Left ventricle myocardium inferior (tissue), 1 donor: Measurements from ENCODE around the gene HSPB6. TPM values are rescaled to one million over a fixed set of nuclear protein-coding genes. Genes with fewer than 3 reads are reported as not detected.
"Not testable (repeated sequence)": the region's sequence is repeated elsewhere in the genome, so short reads cannot be mapped to it uniquely, and the experiment has no call there.

Experiments
- DNase-seq: peaks from one replicate; pipeline ENCODE4 v3.0.0-alpha.2; 2020
- H3K27ac ChIP-seq: fragments of 200-600 bp; replicated peaks from 2 replicates; pipeline ENCODE4 v1.8.0; 2021
- H3K27me3 ChIP-seq: fragments of 200-600 bp; 2 replicates; pipeline ENCODE4 v1.8.0; 2021; ENCODE audit warnings: low read depth
- H3K36me3 ChIP-seq: fragments of 200-600 bp; 2 replicates; pipeline ENCODE4 v1.8.0; 2021
- H3K4me1 ChIP-seq: fragments of 200-600 bp; 2 replicates; pipeline ENCODE4 v1.8.0; 2021
- H3K4me3 ChIP-seq: fragments of 200-600 bp; 2 replicates; pipeline ENCODE4 v1.8.0; 2021; ENCODE audit warnings: mild to moderate bottlenecking, moderate library complexity
- H3K9me3 ChIP-seq: fragments of 200-600 bp; replicated peaks from 2 replicates; pipeline ENCODE4 v1.8.0; 2021
- CTCF ChIP-seq: fragments of 200-600 bp; IDR thresholded peaks from 2 replicates; pipeline ENCODE4 v1.8.0; 2021; ENCODE audit warnings: antibody characterized with exemption, mild to moderate bottlenecking, borderline replicate concordance
- intact Hi-C: fragments of 100-400 bp; cut with micrococcal nuclease; formaldehyde crosslinking; loops from one replicate; pipeline ENCODE4 v1.11.0; 2022
- total RNA-seq: library from RNA; stranded (reverse); fragmentation: NEBNext Ultra II Directional; extraction: Animal tissue kit (Norgen Biotek cat#: 25700); gene quantifications from one replicate; pipeline ENCODE4 v1.2.1, GENCODE V29; 2021
- donor health status: DM: no; HTN: yes; CAD: no; lungs with severe emphysema.

The HSPB6 gene
- total RNA-seq, 1 donor from 2014 or later = 899 TPM

GRCh38 chr19:35775046-35775297 lies 18.1 kb upstream of the HSPB6 start:
- Histone ChIP-seq H3K36me3 (peaks cover 1% of the 10 kb centered on the region), H3K27me3 (no peaks in the 10 kb centered on the region), H3K4me1 (peaks cover 21% of the 10 kb centered on the region), H3K27ac (no peak overlapping the region), H3K4me3 (peak overlapping the region; percentile 94), H3K9me3 (no peaks in the 10 kb centered on the region)
- DNase-seq = no peak
- TF ChIP-seq CTCF = no peak
- intact Hi-C loops = no loop called here

- intact Hi-C loops = no loop called here
- DNase-seq = no peak
- peak overlapping the region; percentile 94 for H3K4me3 ChIP-seq
- TF ChIP-seq CTCF = no peak
- no peaks in the 10 kb centered on the region for H3K27me3 ChIP-seq
- no peak overlapping the region for H3K27ac ChIP-seq
- H3K4me1 ChIP-seq = peaks cover 21% of the 10 kb centered on the region
- no peaks in the 10 kb centered on the region for H3K9me3 ChIP-seq
- H3K36me3 ChIP-seq = no peaks in the 10 kb centered on the region
Measured at GRCh38 chr19:35774274-35775045, 17.6 kb upstream of the HSPB6 start.

GRCh38 chr19:35773020-35773806 lies 16.4 kb upstream of the HSPB6 start:
- intact Hi-C loops = no loop called here
- peaks cover 23% of the 10 kb centered on the region for H3K4me1 ChIP-seq
- no peaks in the 10 kb centered on the region for H3K27me3 ChIP-seq
- no peaks in the 10 kb centered on the region for H3K36me3 ChIP-seq
- H3K4me3 ChIP-seq = no peak overlapping the region
- no peak for TF ChIP-seq CTCF
- no peaks in the 10 kb centered on the region for H3K9me3 ChIP-seq
- no peak overlapping the region for H3K27ac ChIP-seq
- no peak for DNase-seq

GRCh38 chr19:35772362-35772761 lies 15.5 kb upstream of the HSPB6 start:
- intact Hi-C loops, H3K27ac ChIP-seq, H3K27me3 ChIP-seq, DNase-seq, H3K9me3 ChIP-seq, H3K36me3 ChIP-seq, H3K4me3 ChIP-seq: not testable (repeated sequence)
- H3K4me1 ChIP-seq = peaks cover 30% of the 10 kb centered on the region

- intact Hi-C loops = no loop called here
- Histone ChIP-seq H3K27ac (no peak overlapping the region), H3K27me3 (no peaks in the 10 kb centered on the region), H3K4me3 (peak overlapping the region; percentile 17), H3K9me3 (no peaks in the 10 kb centered on the region), H3K36me3 (peaks cover 25% of the 10 kb centered on the region), H3K4me1 (peaks cover 9% of the 10 kb centered on the region)
- TF ChIP-seq CTCF = no peak
- no peak for DNase-seq
Measured at GRCh38 chr19:35768082-35768421, 11.2 kb upstream of the HSPB6 start.

GRCh38 chr19:35767288-35768081 lies 10.7 kb upstream of the HSPB6 start:
- Histone ChIP-seq H3K4me3 (peak overlapping the region; percentile 17), H3K27ac (no peak overlapping the region), H3K36me3 (peaks cover 30% of the 10 kb centered on the region), H3K4me1 (peaks cover 9% of the 10 kb centered on the region), H3K9me3 (no peaks in the 10 kb centered on the region), H3K27me3 (no peaks in the 10 kb centered on the region)
- intact Hi-C loops = no loop called here
- no peak for TF ChIP-seq CTCF
- DNase-seq = no peak
